ENCODE data around the gene KYNU.
"Not testable (repeated sequence)": the region's sequence is repeated elsewhere in the genome, so short reads cannot be mapped to it uniquely, and the experiment has no call there.

Gene KYNU

DNA sequence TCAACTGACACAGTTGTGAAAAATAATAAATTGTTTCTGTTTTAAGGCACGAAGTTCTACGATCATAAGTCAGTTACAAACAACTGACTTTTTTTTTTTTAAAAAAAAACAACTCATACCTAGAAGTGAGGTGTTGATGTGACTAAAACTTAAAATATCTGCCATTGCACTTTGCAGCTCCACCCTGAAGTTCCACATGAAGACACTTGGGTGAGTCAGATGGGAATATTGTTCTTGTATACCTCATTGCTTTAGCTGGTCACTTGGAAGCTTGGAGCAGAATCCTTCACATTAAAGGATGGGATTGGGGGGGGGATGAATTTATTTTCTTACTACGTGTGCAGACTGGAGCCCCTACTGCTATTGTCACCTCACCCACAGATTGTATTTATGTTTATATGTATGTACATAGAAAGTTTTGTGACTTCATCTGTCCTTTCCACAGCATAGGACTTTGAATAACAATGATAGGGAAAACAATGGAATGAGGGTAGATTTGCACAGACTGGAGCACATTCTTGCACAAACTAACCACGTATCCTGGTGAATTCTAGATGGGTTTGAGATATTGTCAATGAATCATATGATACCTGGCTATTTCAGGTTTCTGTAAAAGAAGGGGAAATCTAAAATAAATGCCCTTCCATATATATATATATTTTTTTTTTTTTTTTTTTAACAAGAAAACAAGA, 193.9 kb downstream of the KYNU start:
- H3K4me3 ChIP-seq (replicated peaks; ENCODE audit: low read depth, low read length) = no peak overlapping the region
- no peak for DNase-seq (ENCODE audit: extremely low read depth, low read depth)
- TF ChIP-seq, protein P1, sequence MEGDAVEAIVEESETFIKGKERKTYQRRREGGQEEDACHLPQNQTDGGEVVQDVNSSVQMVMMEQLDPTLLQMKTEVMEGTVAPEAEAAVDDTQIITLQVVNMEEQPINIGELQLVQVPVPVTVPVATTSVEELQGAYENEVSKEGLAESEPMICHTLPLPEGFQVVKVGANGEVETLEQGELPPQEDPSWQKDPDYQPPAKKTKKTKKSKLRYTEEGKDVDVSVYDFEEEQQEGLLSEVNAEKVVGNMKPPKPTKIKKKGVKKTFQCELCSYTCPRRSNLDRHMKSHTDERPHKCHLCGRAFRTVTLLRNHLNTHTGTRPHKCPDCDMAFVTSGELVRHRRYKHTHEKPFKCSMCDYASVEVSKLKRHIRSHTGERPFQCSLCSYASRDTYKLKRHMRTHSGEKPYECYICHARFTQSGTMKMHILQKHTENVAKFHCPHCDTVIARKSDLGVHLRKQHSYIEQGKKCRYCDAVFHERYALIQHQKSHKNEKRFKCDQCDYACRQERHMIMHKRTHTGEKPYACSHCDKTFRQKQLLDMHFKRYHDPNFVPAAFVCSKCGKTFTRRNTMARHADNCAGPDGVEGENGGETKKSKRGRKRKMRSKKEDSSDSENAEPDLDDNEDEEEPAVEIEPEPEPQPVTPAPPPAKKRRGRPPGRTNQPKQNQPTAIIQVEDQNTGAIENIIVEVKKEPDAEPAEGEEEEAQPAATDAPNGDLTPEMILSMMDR (IDR thresholded peaks at IDR 0.05; ENCODE audit: low read depth, low read length, missing control alignments) = no peak

DNA sequence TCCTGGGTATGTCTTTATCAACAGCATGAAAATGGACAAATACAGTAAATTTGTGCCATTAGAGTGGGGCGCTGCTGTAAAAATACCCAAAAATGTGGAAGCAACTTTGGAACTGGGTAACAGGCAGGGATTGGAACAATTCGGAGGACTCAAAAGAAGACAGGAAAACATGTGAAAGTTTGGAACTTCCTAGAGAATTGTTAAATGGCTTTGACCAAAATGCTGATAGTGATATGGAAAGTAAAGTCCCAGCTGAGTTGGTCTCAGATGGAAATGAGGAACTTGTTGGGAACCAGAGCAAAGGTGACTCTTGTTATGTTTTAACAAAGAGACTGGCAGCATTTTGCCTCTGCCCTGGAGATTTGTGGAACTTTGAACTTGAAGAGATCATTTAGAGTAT, 197.4 kb downstream of the KYNU start:
- not testable (repeated sequence) for H3K4me3 ChIP-seq (replicated peaks; ENCODE audit: low read depth, low read length); DNase-seq (ENCODE audit: extremely low read depth, low read depth)

DNA sequence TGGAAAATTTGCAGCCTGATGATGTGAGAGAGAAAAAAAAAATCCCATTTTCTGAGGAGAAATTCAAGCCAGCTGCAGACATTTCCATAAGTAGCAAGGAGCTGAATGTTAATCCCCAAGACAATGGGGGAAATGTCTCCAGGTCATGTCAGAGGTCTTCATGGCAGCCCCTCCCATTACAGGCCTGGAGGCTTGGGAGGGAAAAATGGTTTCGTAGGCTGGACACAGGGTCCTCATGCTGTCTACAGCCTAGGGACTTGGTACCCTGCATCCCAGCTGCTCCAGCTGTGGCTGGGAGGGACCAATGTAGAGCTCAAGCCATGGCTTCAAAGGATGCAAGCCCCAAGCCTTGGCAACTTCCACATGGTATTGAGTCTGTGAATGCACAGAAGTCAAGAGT, 198.2 kb downstream of the KYNU start:
- no peak overlapping the region for H3K4me3 ChIP-seq (replicated peaks; ENCODE audit: low read depth, low read length)
- no peak for DNase-seq (ENCODE audit: extremely low read depth, low read depth)
- TF ChIP-seq, protein P1 (IDR thresholded peaks at IDR 0.05; ENCODE audit: low read depth, low read length, missing control alignments) = no peak

DNA sequence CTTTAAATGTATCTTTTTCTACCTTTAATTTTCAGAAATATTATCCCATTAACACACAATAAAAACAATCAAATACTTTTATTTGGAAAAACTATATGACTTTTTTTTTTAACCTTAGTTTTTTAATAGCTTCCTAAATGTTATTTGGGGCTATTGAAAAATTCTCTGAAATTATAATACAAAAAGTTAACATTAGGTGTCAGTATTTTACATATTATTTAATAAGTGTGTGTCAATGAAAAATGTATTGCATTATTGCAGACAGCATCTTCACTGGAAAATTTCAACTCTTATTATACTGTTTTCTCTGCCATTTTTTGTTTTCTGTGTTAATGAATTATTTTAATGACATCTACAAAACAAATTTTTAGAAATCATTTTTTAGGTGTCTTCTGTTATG, 200.6 kb downstream of the KYNU start:
- DNase-seq (ENCODE audit: extremely low read depth, low read depth) = no peak
- no peak overlapping the region for H3K4me3 ChIP-seq (replicated peaks; ENCODE audit: low read depth, low read length)
- TF ChIP-seq, protein P1 (IDR thresholded peaks at IDR 0.05; ENCODE audit: low read depth, low read length, missing control alignments) = no peak

DNA sequence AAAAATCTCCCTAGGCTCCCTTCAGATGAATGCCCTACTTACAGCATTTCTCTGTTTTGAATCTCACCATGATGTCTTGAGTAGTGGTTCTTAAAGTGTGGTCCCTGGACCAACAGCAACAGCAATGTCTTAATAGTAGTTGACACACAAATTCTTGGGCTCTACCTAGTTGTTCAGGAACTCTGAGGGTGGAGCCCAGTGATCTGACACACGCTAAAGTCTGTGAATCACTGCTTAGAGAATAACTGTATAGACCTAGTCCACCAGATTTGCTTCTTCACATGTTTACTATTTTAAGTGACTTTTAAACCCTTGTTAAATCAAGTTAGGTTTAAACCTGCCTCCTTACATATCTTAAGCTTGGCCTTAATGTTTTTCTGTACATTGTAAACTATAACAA, 204.2 kb downstream of the KYNU start:
- TF ChIP-seq, protein P1 (IDR thresholded peaks at IDR 0.05; ENCODE audit: low read depth, low read length, missing control alignments) = no peak

DNA sequence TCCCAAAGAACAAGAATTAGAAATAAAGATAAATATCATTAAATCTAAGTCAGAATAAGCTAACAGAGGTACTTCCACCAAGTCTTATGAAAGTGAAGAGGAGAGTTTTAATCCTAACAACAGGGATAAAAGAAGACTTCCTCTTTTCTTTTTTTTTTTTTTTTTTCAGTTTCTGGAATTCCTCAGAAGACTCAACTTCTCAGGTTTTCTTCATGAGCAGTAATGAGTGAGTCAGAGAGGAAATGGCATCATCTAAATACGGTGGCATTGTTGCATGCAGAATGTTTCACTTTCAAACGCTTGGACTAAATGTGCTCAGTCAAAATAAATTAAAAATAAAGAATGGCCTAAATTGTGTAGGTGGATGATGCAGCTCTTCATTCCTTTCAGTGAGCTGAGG, 206.2 kb downstream of the KYNU start:
- DNase-seq (ENCODE audit: extremely low read depth, low read depth) = peak; percentile 44
- H3K4me3 ChIP-seq (replicated peaks; ENCODE audit: low read depth, low read length) = no peak overlapping the region
- TF ChIP-seq, protein P1 (IDR thresholded peaks at IDR 0.05; ENCODE audit: low read depth, low read length, missing control alignments) = no peak

More for the DNA sequence above, 204.2 kb downstream of the KYNU start:
- DNase-seq (ENCODE audit: extremely low read depth, low read depth) = no peak
- H3K4me3 ChIP-seq (replicated peaks; ENCODE audit: low read depth, low read length) = no peak overlapping the region

DNA sequence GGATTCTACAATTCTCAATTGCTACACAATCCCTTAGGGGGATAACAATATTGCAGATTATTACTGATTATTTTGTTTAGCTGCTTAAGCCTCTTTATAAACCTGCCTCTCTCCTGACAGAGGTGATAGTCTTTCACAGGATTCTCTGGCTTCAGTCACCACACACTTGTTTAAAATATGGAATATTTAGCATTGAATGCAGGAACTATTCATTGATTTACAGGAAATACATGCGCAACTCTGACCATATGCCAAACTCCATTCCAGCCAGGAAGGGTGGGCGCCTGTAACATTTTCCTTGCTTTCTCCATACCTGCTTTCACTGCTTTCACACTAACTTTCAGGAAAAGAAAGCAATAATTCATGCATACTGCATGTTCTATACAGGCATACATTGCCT, 207.0 kb downstream of the KYNU start:
- DNase-seq (ENCODE audit: extremely low read depth, low read depth) = no peak
- no peak overlapping the region for H3K4me3 ChIP-seq (replicated peaks; ENCODE audit: low read depth, low read length)
- TF ChIP-seq, protein P1 (IDR thresholded peaks at IDR 0.05; ENCODE audit: low read depth, low read length, missing control alignments) = no peak

All from HFF-Myc (cell line).